Iris pigment epithelial cell (primary cell): ENCODE data around the gene VWC2.
"Not testable (repeated sequence)": the region's sequence is repeated elsewhere in the genome, so short reads cannot be mapped to it uniquely, and the experiment has no call there.

Experiments
- DNase-seq: peaks from one replicate; pipeline ENCODE4 v3.0.0-alpha.2; 2011; ENCODE audit warnings: low read depth

Gene VWC2

GRCh38 chr7:49851614-49851934, 78.1 kb downstream of the VWC2 start:
- DNase-seq = not testable (repeated sequence)

- peak; percentile 41 for DNase-seq
Measured at GRCh38 chr7:49852619-49853462, 79.4 kb downstream of the VWC2 start.

GRCh38 chr7:49855281-49855980, 82.0 kb downstream of the VWC2 start:
- no peak for DNase-seq

GRCh38 chr7:49860293-49860692, 86.9 kb downstream of the VWC2 start:
- DNase-seq = no peak

- no peak for DNase-seq
Measured at GRCh38 chr7:49866076-49866735, 92.8 kb downstream of the VWC2 start.

GRCh38 chr7:49866910-49867309, 93.5 kb downstream of the VWC2 start:
- DNase-seq = no peak

GRCh38 chr7:49873420-49873819, 100.0 kb downstream of the VWC2 start:
- no peak for DNase-seq

- no peak for DNase-seq
Measured at GRCh38 chr7:49875336-49875735, 101.9 kb downstream of the VWC2 start.

- no peak for DNase-seq
Measured at GRCh38 chr7:49876202-49876601, 102.8 kb downstream of the VWC2 start.

- no peak for DNase-seq
Measured at GRCh38 chr7:49878089-49878488, 104.7 kb downstream of the VWC2 start.

- no peak for DNase-seq
Measured at GRCh38 chr7:49878627-49879026, 105.2 kb downstream of the VWC2 start.

- DNase-seq = no peak
Measured at GRCh38 chr7:49883933-49884332, 110.5 kb downstream of the VWC2 start.

- DNase-seq = no peak
Measured at GRCh38 chr7:49885593-49886285, 112.3 kb downstream of the VWC2 start.

GRCh38 chr7:49892481-49892880, 119.0 kb downstream of the VWC2 start:
- no peak for DNase-seq

- no peak for DNase-seq
Measured at GRCh38 chr7:49893131-49893530, 119.7 kb downstream of the VWC2 start.

GRCh38 chr7:49894543-49894942, 121.1 kb downstream of the VWC2 start:
- DNase-seq = no peak

- no peak for DNase-seq
Measured at GRCh38 chr7:49911909-49912308, 138.5 kb downstream of the VWC2 start.

- DNase-seq = no peak
Measured at GRCh38 chr7:49926720-49927119, 153.3 kb downstream of the VWC2 start.

- DNase-seq = no peak
Measured at GRCh38 chr7:49927631-49928030, 154.2 kb downstream of the VWC2 start.

GRCh38 chr7:49928787-49929186, 155.3 kb downstream of the VWC2 start:
- DNase-seq = no peak

- no peak for DNase-seq
Measured at GRCh38 chr7:49931627-49932026, 158.2 kb downstream of the VWC2 start.

- DNase-seq = no peak
Measured at GRCh38 chr7:49937608-49938007, 164.2 kb downstream of the VWC2 start.
